H9 (cell line): ENCODE measurements around the gene LAMTOR4. TPM values are rescaled to one million over a fixed set of nuclear protein-coding genes. Genes with fewer than 3 reads are reported as not detected.

Experiments used
- DNase-seq: peaks from one replicate; pipeline ENCODE4 v3.0.0-alpha.2; 2017
- H2AFZ ChIP-seq: one replicate; pipeline ENCODE4 v1.6.1; 2013; ENCODE audit warnings: mild to moderate bottlenecking, low read length, control low read depth, moderate library complexity
- H2AK5ac ChIP-seq: 2 replicates; pipeline ENCODE4 v1.6.1; 2013; ENCODE audit warnings: low read length, control low read depth, mixed read lengths; ENCODE audit not compliant: insufficient read length
- H2BK120ac ChIP-seq: one replicate; pipeline ENCODE4 v1.6.1; 2013; ENCODE audit warnings: low read depth, mild to moderate bottlenecking, low read length, control low read depth, inconsistent platforms; ENCODE audit not compliant: poor library complexity, severe bottlenecking
- H2BK12ac ChIP-seq: 2 replicates; pipeline ENCODE4 v1.6.1; 2013; ENCODE audit warnings: low read length, control low read depth, mixed read lengths, low read depth; ENCODE audit not compliant: insufficient read length
- H2BK15ac ChIP-seq: 2 replicates; pipeline ENCODE4 v1.6.1; 2013; ENCODE audit warnings: low read depth, low read length, control low read depth
- H2BK20ac ChIP-seq: one replicate; pipeline ENCODE4 v1.6.1; 2013; ENCODE audit warnings: low read depth, mild to moderate bottlenecking, low read length, control low read depth, inconsistent platforms; ENCODE audit not compliant: poor library complexity, severe bottlenecking
- H2BK5ac ChIP-seq: 2 replicates; pipeline ENCODE4 v1.6.1; 2013; ENCODE audit warnings: low read length, control low read depth, mixed read lengths; ENCODE audit not compliant: insufficient read length
- H3K14ac ChIP-seq: 2 replicates; pipeline ENCODE4 v1.6.1; 2013; ENCODE audit warnings: low read length, control low read depth; ENCODE audit not compliant: insufficient read depth
- H3K18ac ChIP-seq: 2 replicates; pipeline ENCODE4 v1.6.1; 2013; ENCODE audit warnings: low read depth, mild to moderate bottlenecking, mixed read lengths, low read length, control low read depth; ENCODE audit not compliant: insufficient read length
- H3K23ac ChIP-seq: 2 replicates; pipeline ENCODE4 v1.6.1; 2013; ENCODE audit warnings: low read length, control low read depth, mixed read lengths, low read depth; ENCODE audit not compliant: insufficient read length
- H3K23me2 ChIP-seq: 2 replicates; pipeline ENCODE4 v1.6.1; 2013; ENCODE audit warnings: low read depth, mild to moderate bottlenecking, mixed read lengths, low read length, control low read depth; ENCODE audit not compliant: insufficient read length, poor library complexity, severe bottlenecking
- H3K27ac ChIP-seq: 2 replicates; pipeline ENCODE4 v1.5.1; 2013; ENCODE audit warnings: low read length, control low read depth, mixed read lengths, low read depth; ENCODE audit not compliant: insufficient read length
- H3K27me3 ChIP-seq: 2 replicates; pipeline ENCODE4 v1.6.1; 2013; ENCODE audit warnings: low read length, control low read depth, inconsistent platforms; ENCODE audit not compliant: insufficient read depth
- H3K4ac ChIP-seq: 2 replicates; pipeline ENCODE4 v1.6.1; 2013; ENCODE audit warnings: low read depth, mild to moderate bottlenecking, control low read depth, inconsistent platforms, low read length, moderate library complexity
- H3K4me1 ChIP-seq: 2 replicates; pipeline ENCODE4 v1.6.1; 2013; ENCODE audit warnings: low read length, control low read depth, inconsistent platforms; ENCODE audit not compliant: insufficient read depth
- H3K4me2 ChIP-seq: 2 replicates; pipeline ENCODE4 v1.6.1; 2013; ENCODE audit warnings: low read length, control low read depth, mixed read lengths; ENCODE audit not compliant: insufficient read length, insufficient read depth
- H3K56ac ChIP-seq: 2 replicates; pipeline ENCODE4 v1.6.1; 2013; ENCODE audit warnings: low read depth, mild to moderate bottlenecking, mixed read lengths, low read length, control low read depth; ENCODE audit not compliant: insufficient read length
- H3K79me1 ChIP-seq: 2 replicates; pipeline ENCODE4 v1.6.1; 2013; ENCODE audit warnings: low read depth, mild to moderate bottlenecking, moderate library complexity, low read length, control low read depth, inconsistent platforms; ENCODE audit not compliant: insufficient read depth, poor library complexity, severe bottlenecking
- H3K79me2 ChIP-seq: 2 replicates; pipeline ENCODE4 v1.6.1; 2013; ENCODE audit warnings: low read length, control low read depth, inconsistent platforms; ENCODE audit not compliant: insufficient read depth
- H3K9ac ChIP-seq: 2 replicates; pipeline ENCODE4 v1.6.1; 2013; ENCODE audit warnings: low read length, control low read depth, mixed read lengths; ENCODE audit not compliant: insufficient read length; ENCODE audit errors: extremely low read depth
- H3K9me3 ChIP-seq: one replicate; pipeline ENCODE4 v1.6.1; 2013; ENCODE audit warnings: low read depth, low read length, inconsistent platforms; ENCODE audit not compliant: control insufficient read depth
- H3T11ph ChIP-seq: one replicate; pipeline ENCODE4 v1.6.1; 2013; ENCODE audit warnings: mild to moderate bottlenecking, low read length, control low read depth, inconsistent platforms
- H4K20me1 ChIP-seq: one replicate; pipeline ENCODE4 v1.6.1; 2013; ENCODE audit not compliant: control insufficient read depth, insufficient read length, insufficient read depth
- H4K5ac ChIP-seq: 2 replicates; pipeline ENCODE4 v1.6.1; 2013; ENCODE audit warnings: low read depth, mild to moderate bottlenecking, mixed read lengths, low read length, control low read depth; ENCODE audit not compliant: insufficient read length
- H4K8ac ChIP-seq: replicated peaks from 2 replicates; pipeline ENCODE4 v1.6.1; 2013; ENCODE audit warnings: low read length, control low read depth, mixed read lengths, low read depth; ENCODE audit not compliant: insufficient read length
- H4K91ac ChIP-seq: 2 replicates; pipeline ENCODE4 v1.6.1; 2013; ENCODE audit warnings: low read depth, mild to moderate bottlenecking, moderate library complexity, mixed read lengths, low read length, control low read depth; ENCODE audit not compliant: insufficient read length
- H3K27ac Mint-ChIP-seq, 3 experiments: 2 replicates in 2 of 3; 3 replicates in 1 of 3; pipeline ENCODE4 v1.8.0; 2020 to 2021; ENCODE audit warnings: mixed read lengths in 3 of 3, mild to moderate bottlenecking in 1 of 3, moderate library complexity in 1 of 3
- H3K27me3 Mint-ChIP-seq: 2 replicates; pipeline ENCODE4 v1.8.0; 2021; ENCODE audit warnings: low read depth, mild to moderate bottlenecking, moderate library complexity, mixed read lengths
- H3K36me3 Mint-ChIP-seq, 3 experiments: 2 replicates in 2 of 3; 3 replicates in 1 of 3; pipeline ENCODE4 v1.8.0; 2020 to 2021; ENCODE audit warnings: low read depth in 3 of 3, mixed read lengths in 3 of 3; ENCODE audit not compliant: insufficient read depth in 1 of 3
- H3K4me1 Mint-ChIP-seq, 2 experiments: 2 replicates each; pipeline ENCODE4 v1.8.0; 2020; ENCODE audit warnings: mixed read lengths in 2 of 2
- H3K4me3 Mint-ChIP-seq, 2 experiments: 2 replicates in 1 of 2; 3 replicates in 1 of 2; pipeline ENCODE4 v1.8.0; 2020 to 2021; ENCODE audit warnings: mild to moderate bottlenecking in 2 of 2, mixed read lengths in 2 of 2, moderate library complexity in 1 of 2
- H3K9me3 Mint-ChIP-seq, 2 experiments: 2 replicates in 1 of 2; 3 replicates in 1 of 2; pipeline ENCODE4 v1.8.0; 2020; ENCODE audit warnings: mild to moderate bottlenecking in 2 of 2, mixed read lengths in 2 of 2, moderate library complexity in 1 of 2
- CTCF ChIP-seq: fragments of 200-600 bp; sonication (generic); conservative IDR thresholded peaks from 3 replicates; pipeline ENCODE4 v1.8.0; 2021; ENCODE audit warnings: antibody characterized with exemption, mild to moderate bottlenecking
- WGBS: extraction: QIAGEN DNeasy Blood & Tissue Kit; methylation state at CpG from one replicate; pipeline ENCODE4 v1.1.7; 2013; ENCODE audit warnings: missing lambda C conversion rate, low lambda C conversion rate, mixed read lengths; ENCODE audit not compliant: insufficient read length; ENCODE audit errors: extremely low coverage; 5-methylcytosine and 5-hydroxymethylcytosine counted together
- total RNA-seq: library from RNA; stranded (reverse); gene quantifications from 2 replicates; pipeline ENCODE4 v1.2.1, GENCODE V29; 2021

The LAMTOR4 gene
- total RNA-seq, 1 experiment from 2014 or later, result 179 TPM

GRCh38 chr7:100155553-100156317 lies 7.0 kb downstream of the LAMTOR4 start:
- Histone ChIP-seq H2AFZ (no peak overlapping the region), H3K9ac (no peak overlapping the region), H4K5ac (no peak overlapping the region), H3K79me2 (no peaks in the 10 kb centered on the region), H4K91ac (no peak overlapping the region), H3K27ac (no peak overlapping the region), H3K79me1 (peaks cover 2% of the 10 kb centered on the region), H3K14ac (no peak overlapping the region), H2BK12ac (no peak overlapping the region), H4K8ac (no peak overlapping the region), H3K23me2 (peaks cover 10% of the 10 kb centered on the region), H2AK5ac (no peak overlapping the region), H3K27me3 (no peaks in the 10 kb centered on the region), H3K18ac (no peak overlapping the region), H3K4me1 (no peaks in the 10 kb centered on the region; the same call in 1 of the 2 replicates), H2BK5ac (no peak overlapping the region), H4K20me1 (no peaks in the 10 kb centered on the region), H3T11ph (no peak overlapping the region), H3K4ac (no peak overlapping the region), H3K23ac (no peak overlapping the region), H3K56ac (no peak overlapping the region), H2BK20ac (no peak overlapping the region), H2BK15ac (no peak overlapping the region), H3K4me2 (no peak overlapping the region), H2BK120ac (no peak overlapping the region), H3K9me3 (no peaks in the 10 kb centered on the region)
- Mint-ChIP-seq H3K27me3 (no peaks in the 10 kb centered on the region; the same call in 1 of the 2 replicates), H3K36me3 (peaks cover 21 to 58% (median 55%) of the 10 kb centered on the region in 3 experiments; a peak in 6 of 7 replicates), H3K4me3 (no peak overlapping the region; a peak in 1 of 5 replicates), H3K4me1 (peaks cover 17 to 28% of the 10 kb centered on the region in 2 experiments), H3K9me3 (no peaks in the 10 kb centered on the region), H3K27ac (no peak overlapping the region)
- no CpG with 5 or more reads among the region's 20 CpGs for WGBS
- no peak for TF ChIP-seq CTCF
- no peak for DNase-seq
